Measurements from ENCODE around the gene UBAP2L. TPM values are rescaled to one million over a fixed set of nuclear protein-coding genes. Genes with fewer than 3 reads are reported as not detected.

Gene UBAP2L
- total RNA-seq, 2 experiments from 2014 or later = 183 to 195 TPM

GRCh38 chr1:154186852-154187501 lies 33.8 kb upstream of the UBAP2L start:
- ATAC-seq (no peak), DNase-seq (no peak)
- Mint-ChIP-seq H3K36me3 (ENCODE audit: low read depth) (peaks cover 3% of the 10 kb centered on the region), H3K27ac (no peak overlapping the region), H3K9me3 (no peaks in the 10 kb centered on the region), H3K27me3 (peaks cover 2% of the 10 kb centered on the region), H3K4me3 (no peak overlapping the region), H3K4me1 (ENCODE audit: low read depth) (peaks cover 9% of the 10 kb centered on the region)
- TF ChIP-seq, protein P1, sequence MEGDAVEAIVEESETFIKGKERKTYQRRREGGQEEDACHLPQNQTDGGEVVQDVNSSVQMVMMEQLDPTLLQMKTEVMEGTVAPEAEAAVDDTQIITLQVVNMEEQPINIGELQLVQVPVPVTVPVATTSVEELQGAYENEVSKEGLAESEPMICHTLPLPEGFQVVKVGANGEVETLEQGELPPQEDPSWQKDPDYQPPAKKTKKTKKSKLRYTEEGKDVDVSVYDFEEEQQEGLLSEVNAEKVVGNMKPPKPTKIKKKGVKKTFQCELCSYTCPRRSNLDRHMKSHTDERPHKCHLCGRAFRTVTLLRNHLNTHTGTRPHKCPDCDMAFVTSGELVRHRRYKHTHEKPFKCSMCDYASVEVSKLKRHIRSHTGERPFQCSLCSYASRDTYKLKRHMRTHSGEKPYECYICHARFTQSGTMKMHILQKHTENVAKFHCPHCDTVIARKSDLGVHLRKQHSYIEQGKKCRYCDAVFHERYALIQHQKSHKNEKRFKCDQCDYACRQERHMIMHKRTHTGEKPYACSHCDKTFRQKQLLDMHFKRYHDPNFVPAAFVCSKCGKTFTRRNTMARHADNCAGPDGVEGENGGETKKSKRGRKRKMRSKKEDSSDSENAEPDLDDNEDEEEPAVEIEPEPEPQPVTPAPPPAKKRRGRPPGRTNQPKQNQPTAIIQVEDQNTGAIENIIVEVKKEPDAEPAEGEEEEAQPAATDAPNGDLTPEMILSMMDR (IDR thresholded peaks at IDR 0.05) = no peak
- intact Hi-C loops (cut with micrococcal nuclease) = no loop called here
- POLR2A ChIA-PET = no interaction called here
- CTCF ChIA-PET = interaction anchor here (0.9 to 1.4 kb wide), 2 partner anchors 12 to 23 kb away, joined by 3 read pairs; no protein-coding TSS in a partner anchor

DNA sequence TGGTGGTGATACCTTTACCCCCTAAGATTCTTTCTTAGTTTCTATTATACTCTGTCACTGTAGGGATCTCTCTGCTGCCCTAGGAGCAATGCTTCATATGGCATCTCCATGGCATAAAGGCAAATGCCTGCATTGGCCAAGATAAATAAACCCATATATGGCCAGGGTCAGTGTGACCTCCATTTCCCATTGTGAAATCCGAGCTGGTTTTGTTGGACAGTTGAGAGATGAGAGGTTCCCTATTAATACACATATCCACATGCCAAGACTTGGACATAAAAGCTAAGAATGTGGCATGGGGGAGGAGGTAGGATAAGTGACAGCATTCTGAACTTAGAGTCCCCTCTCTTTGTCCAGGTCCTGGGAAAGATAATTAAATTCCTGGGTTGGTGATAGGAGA lies 30.2 kb upstream of the UBAP2L start:
- intact Hi-C loops (cut with micrococcal nuclease) = no loop called here
- Mint-ChIP-seq H3K27ac (no peak overlapping the region), H3K36me3 (ENCODE audit: low read depth) (no peaks in the 10 kb centered on the region), H3K27me3 (peaks cover 16% of the 10 kb centered on the region), H3K4me3 (no peak overlapping the region), H3K9me3 (no peaks in the 10 kb centered on the region), H3K4me1 (ENCODE audit: low read depth) (peaks cover 12% of the 10 kb centered on the region)
- ATAC-seq = no peak
- ChIA-PET CTCF (interaction anchor here (1.0 kb wide), 1 partner anchor 9 kb away, joined by 6 read pairs; no protein-coding TSS in a partner anchor), POLR2A (no interaction called here)
- DNase-seq = no peak
- TF ChIP-seq, protein P1 (IDR thresholded peaks at IDR 0.05) = no peak

DNA sequence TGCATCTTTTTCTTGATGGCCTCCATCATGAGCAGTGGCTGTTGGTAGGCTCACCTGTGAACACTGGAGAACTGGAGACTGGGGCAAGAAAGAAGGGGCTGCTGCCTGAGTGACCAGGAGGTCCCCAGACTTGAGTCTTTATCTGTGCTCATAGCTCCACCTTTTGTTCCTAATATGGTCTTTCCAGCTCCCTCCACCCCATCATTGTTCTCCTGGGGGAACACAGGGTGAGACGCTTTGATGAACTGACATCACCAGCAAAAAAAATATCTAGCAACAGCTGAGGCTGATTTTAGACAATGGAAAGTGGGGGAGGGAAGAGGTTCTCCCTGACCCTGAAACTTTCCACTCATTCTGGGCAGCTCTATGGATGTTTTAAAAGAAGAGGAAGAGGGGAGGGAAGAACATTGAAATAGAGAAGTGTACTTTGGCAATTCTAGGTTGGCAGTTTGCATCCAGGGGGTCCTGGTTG lies 28.7 kb upstream of the UBAP2L start, which contains the start of gene TPM3:
TPM3 (minus strand) TSS at position 111 of the 472 bp plus-strand sequence; CDS start at position 29, 82 bp downstream.
- peak; percentile 20 for ATAC-seq
- peaks cover 16% of the 10 kb centered on the region for H3K27me3 Mint-ChIP-seq
- ChIA-PET CTCF (interaction anchor here (1.0 to 1.4 kb wide), 4 partner anchors 72 to 143 kb away, joined by 3 to 7 read pairs (median 4); no protein-coding TSS in a partner anchor), POLR2A (interaction anchor here (0.6 to 2.0 kb wide), 8 partner anchors 10 to 214 kb away, joined by 3 to 7 read pairs (median 3); partner anchors contain the start of genes JTB and UBAP2L)
- no peaks in the 10 kb centered on the region for H3K36me3 Mint-ChIP-seq (ENCODE audit: low read depth)
- intact Hi-C loops (cut with micrococcal nuclease) = no loop called here
- no peak within 1 kb of the TSS for H3K4me3 Mint-ChIP-seq
- no peaks in the 10 kb centered on the region for H3K9me3 Mint-ChIP-seq
- no peak for DNase-seq
- peaks cover 5% of the 10 kb centered on the region for H3K4me1 Mint-ChIP-seq (ENCODE audit: low read depth)
- H3K27ac Mint-ChIP-seq = peak within 1 kb of the TSS; percentile 20
- TF ChIP-seq, protein P1 (IDR thresholded peaks at IDR 0.05) = no peak

DNA sequence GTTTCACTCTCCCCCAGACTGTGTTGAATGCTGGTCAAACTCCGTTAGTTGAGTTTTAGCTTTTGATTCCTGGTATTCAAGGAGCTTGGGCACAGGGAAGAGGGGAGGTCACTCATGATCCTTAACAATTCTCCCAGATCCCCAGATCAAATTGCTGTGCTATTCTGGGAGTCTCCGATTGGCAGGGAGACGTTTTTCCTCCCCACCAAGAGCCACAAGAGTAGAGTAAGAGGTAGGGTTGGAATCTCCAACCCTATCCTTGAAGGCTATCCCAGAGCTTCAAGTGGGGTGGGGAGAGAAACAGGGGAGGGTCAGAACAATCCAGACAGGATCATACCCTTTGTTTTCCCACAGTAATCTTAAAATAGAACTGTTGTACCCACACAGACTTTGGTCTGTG lies 28.3 kb upstream of the UBAP2L start:
- POLR2A ChIA-PET = interaction anchor here (0.6 to 2.0 kb wide), 7 partner anchors 11 to 215 kb away, joined by 3 to 7 read pairs (median 3); partner anchors contain the start of genes JTB and UBAP2L

More for the DNA sequence above, 28.3 kb upstream of the UBAP2L start:
- ATAC-seq = no peak
- intact Hi-C loops (cut with micrococcal nuclease) = no loop called here
- CTCF ChIA-PET = interaction anchor here (1.0 to 1.4 kb wide), 4 partner anchors 71 to 143 kb away, joined by 3 to 7 read pairs (median 4); no protein-coding TSS in a partner anchor
- DNase-seq = no peak
- Mint-ChIP-seq H3K9me3 (no peaks in the 10 kb centered on the region), H3K4me3 (no peak overlapping the region), H3K27ac (no peak overlapping the region), H3K27me3 (peaks cover 16% of the 10 kb centered on the region), H3K36me3 (ENCODE audit: low read depth) (no peaks in the 10 kb centered on the region), H3K4me1 (ENCODE audit: low read depth) (peaks cover 5% of the 10 kb centered on the region)
- TF ChIP-seq, protein P1 (IDR thresholded peaks at IDR 0.05) = no peak

Data from activated CD8-positive, alpha-beta T cell treated with anti-CD3 and anti-CD28 coated beads for 36 hours (primary cell).